Measurements from ENCODE around the gene LRIG3.
"Not testable (repeated sequence)": the region's sequence is repeated elsewhere in the genome, so short reads cannot be mapped to it uniquely, and the experiment has no call there.

DNA sequence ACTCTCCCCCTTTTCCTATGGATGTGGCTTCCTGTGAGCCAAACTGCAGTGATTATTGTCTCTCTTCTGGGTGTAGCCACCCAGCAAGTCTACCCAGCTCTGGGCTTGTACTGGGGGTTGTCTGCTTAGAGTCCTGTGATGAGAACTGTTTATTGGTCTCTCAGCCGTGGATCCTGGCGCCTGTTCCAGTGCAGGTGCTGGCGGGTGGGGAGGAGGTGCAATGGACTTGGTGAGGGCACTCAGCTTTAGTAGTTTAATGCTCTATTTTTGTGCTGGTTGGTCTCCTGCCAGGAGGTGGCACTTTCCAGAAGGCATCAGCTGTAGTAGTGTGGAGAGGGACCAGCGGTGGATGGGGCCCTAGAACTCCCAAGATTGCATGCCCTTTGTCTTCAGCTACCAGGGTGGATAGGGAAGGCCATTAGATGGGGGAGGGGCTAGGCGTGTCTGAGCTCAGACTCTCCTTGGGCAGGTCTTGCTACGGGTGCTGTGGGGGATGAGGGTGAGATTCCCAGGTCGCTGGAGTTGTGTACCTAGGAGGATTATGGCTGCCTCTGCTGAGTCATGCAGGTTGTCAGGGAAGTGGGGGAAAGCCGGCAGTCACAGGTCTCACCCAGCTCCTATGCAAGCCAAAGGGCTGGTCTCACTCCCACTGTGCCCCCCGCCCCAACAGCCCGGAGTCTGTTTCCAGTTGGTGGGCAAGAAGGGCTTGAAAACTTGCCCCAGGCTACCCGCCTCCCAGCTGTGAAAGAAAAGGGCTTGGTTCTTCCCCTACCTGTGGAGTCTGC lies 29.8 kb upstream of the LRIG3 start:
- TF ChIP-seq POLR2A (IDR thresholded peaks at IDR 0.05; ENCODE audit: low read length); GATA1 (IDR thresholded peaks at IDR 0.05; ENCODE audit: low read depth, low read length): not testable (repeated sequence)

Data from erythroblast (primary cell).